ENCODE results near the gene ZNF789. TPM values are rescaled to one million over a fixed set of nuclear protein-coding genes. Genes with fewer than 3 reads are reported as not detected.
"Not testable (repeated sequence)": the region's sequence is repeated elsewhere in the genome, so short reads cannot be mapped to it uniquely, and the experiment has no call there.

ZNF789 gene
- total and polyA plus RNA-seq, 2 donors (not counting 3 experiments of a cell fraction or from before 2014, with no cell fraction given) = 11.6 to 21.6 TPM

GRCh38 chr7:99429756-99430155 is 42.9 kb upstream of the ZNF789 start:
- BruUV-seq (replicated peaks) = no TSS peak
- peaks cover 4 to 42% of the 10 kb centered on the region in 2 experiments for H3K36me3 ChIP-seq (ENCODE audit: control insufficient read depth in 2 of 2, extremely low read depth in 1 of 2, insufficient read depth in 2 of 2, low read length in 2 of 2)
- no peak overlapping the region for H3K4me2 ChIP-seq (ENCODE audit: insufficient read depth, low read length)
- ChIA-PET CTCF (no interaction called here), POLR2A (no interaction called here)
- H3K4me1 ChIP-seq (ENCODE audit: control insufficient read depth, extremely low read depth, insufficient read depth, low read length) = no peaks in the 10 kb centered on the region
- no peak overlapping the region for H3K9ac ChIP-seq (replicated peaks; ENCODE audit: extremely low read depth, insufficient read depth, low read length)
- H3K4me3 ChIP-seq (replicated peaks in 1 of 3; ENCODE audit: insufficient read depth in 1 of 3, low read depth in 1 of 3, low read length in 3 of 3) = no peak overlapping the region
- H2AFZ ChIP-seq (ENCODE audit: low read depth, low read length) = no peak overlapping the region
- no peak for TF ChIP-seq JUN (IDR thresholded peaks at IDR 0.05; ENCODE audit: borderline replicate concordance, insufficient read depth, insufficient read length, low read depth)
- no peak for TF ChIP-seq MYC (IDR thresholded peaks at IDR 0.05; ENCODE audit: low read depth, low read length)
- no peak for TF ChIP-seq GATA2 (IDR thresholded peaks at IDR 0.05; ENCODE audit: insufficient read depth, insufficient read length, low read depth, low read length)
- TF ChIP-seq POLR2A (IDR thresholded peaks at IDR 0.05; ENCODE audit: low read depth, low read length) = no peak
- no peak for TF ChIP-seq MAX (IDR thresholded peaks at IDR 0.05; ENCODE audit: insufficient read depth, insufficient read length)
- DNase-seq (ENCODE audit: low read depth, low spot score) (no peak), FAIRE-seq (no peak)
- no peaks in the 10 kb centered on the region for H3K79me2 ChIP-seq (ENCODE audit: control insufficient read depth, insufficient read depth, low read length)
- no peak overlapping the region for H3K27ac ChIP-seq (ENCODE audit: insufficient read depth, low read depth, low read length)
- dilution Hi-C loops (cut with MboI; ENCODE audit: extremely low pct_ligation_motif_present, low sequenced_read_pairs) (no loop called here), intact Hi-C loops (cut with micrococcal nuclease) (no loop called here)
- no peaks in the 10 kb centered on the region for H3K9me1 ChIP-seq (replicated peaks; ENCODE audit: control insufficient read depth, extremely low read depth, insufficient read depth, low read length)
- H3K9me3 ChIP-seq (replicated peaks; ENCODE audit: control insufficient read depth, insufficient read depth, low read length) = no peaks in the 10 kb centered on the region
- no peaks in the 10 kb centered on the region for H3K27me3 ChIP-seq (ENCODE audit: control insufficient read depth in 2 of 2, insufficient read depth in 2 of 2, low read length in 2 of 2)
- H4K20me1 ChIP-seq (replicated peaks; ENCODE audit: control insufficient read depth, extremely low read depth, insufficient read depth, low read length) = no peaks in the 10 kb centered on the region

GRCh38 chr7:99431756-99432540 is 40.7 kb upstream of the ZNF789 start:
- H3K9ac ChIP-seq (replicated peaks; ENCODE audit: extremely low read depth, insufficient read depth, low read length) = not testable (repeated sequence)

More at GRCh38 chr7:99431756-99432540, 40.7 kb upstream of the ZNF789 start:
- H3K27me3 ChIP-seq (ENCODE audit: control insufficient read depth in 2 of 2, insufficient read depth in 2 of 2, low read length in 2 of 2); H3K4me2 ChIP-seq (ENCODE audit: insufficient read depth, low read length); DNase-seq (ENCODE audit: low read depth, low spot score); H3K4me1 ChIP-seq (ENCODE audit: control insufficient read depth, extremely low read depth, insufficient read depth, low read length); H3K9me3 ChIP-seq (replicated peaks; ENCODE audit: control insufficient read depth, insufficient read depth, low read length); intact Hi-C loops (cut with micrococcal nuclease); CTCF ChIA-PET; H3K4me3 ChIP-seq (replicated peaks in 1 of 3; ENCODE audit: insufficient read depth in 1 of 3, low read depth in 1 of 3, low read length in 3 of 3); H3K9me1 ChIP-seq (replicated peaks; ENCODE audit: control insufficient read depth, extremely low read depth, insufficient read depth, low read length); H2AFZ ChIP-seq (ENCODE audit: low read depth, low read length); BruUV-seq (replicated peaks); POLR2A ChIA-PET; H3K27ac ChIP-seq (ENCODE audit: insufficient read depth, low read depth, low read length); FAIRE-seq; H3K79me2 ChIP-seq (ENCODE audit: control insufficient read depth, insufficient read depth, low read length); H4K20me1 ChIP-seq (replicated peaks; ENCODE audit: control insufficient read depth, extremely low read depth, insufficient read depth, low read length); dilution Hi-C loops (cut with MboI; ENCODE audit: extremely low pct_ligation_motif_present, low sequenced_read_pairs): not testable (repeated sequence)
- peaks cover 4 to 39% of the 10 kb centered on the region in 2 experiments for H3K36me3 ChIP-seq (ENCODE audit: control insufficient read depth in 2 of 2, extremely low read depth in 1 of 2, insufficient read depth in 2 of 2, low read length in 2 of 2)
